Activated CD4-positive, alpha-beta T cell treated with anti-CD3 and anti-CD28 coated beads for 36 hours (primary cell): ENCODE data around the gene CARD19. TPM values are rescaled to one million over a fixed set of nuclear protein-coding genes. Genes with fewer than 3 reads are reported as not detected.
A peak's percentile ranks its signal among the peaks of the same experiment; 100 is the strongest.

Experiments
- ATAC-seq: fragments of 200-7000 bp; cut with Tn5 transposase; one replicate; pipeline ENCODE4 v1.10.0; 2021; ENCODE audit warnings: mild to moderate bottlenecking, moderate library complexity
- CTCF ChIA-PET: fragments of 350-600 bp; sonication (Branson Sonifier 250); formaldehyde crosslinking; loops from one replicate; lab custom pipeline; 2021; ENCODE audit warnings: antibody characterized with exemption; lab: Charles Lee
- POLR2A ChIA-PET: fragments of 350-600 bp; sonication (Branson Sonifier 250); formaldehyde crosslinking; loops from one replicate; lab custom pipeline; 2021; ENCODE audit warnings: antibody characterized with exemption, inconsistent platforms; lab: Charles Lee
- DNase-seq: peaks from one replicate; pipeline ENCODE4 v3.0.0-alpha.2; 2020
- H3K27ac Mint-ChIP-seq: one replicate; pipeline ENCODE4 v1.8.0; 2021; ENCODE audit warnings: mixed read lengths
- H3K27me3 Mint-ChIP-seq: one replicate; pipeline ENCODE4 v1.8.0; 2021; ENCODE audit warnings: mixed read lengths
- H3K36me3 Mint-ChIP-seq: one replicate; pipeline ENCODE4 v1.8.0; 2021; ENCODE audit warnings: low read depth, mixed read lengths
- H3K4me1 Mint-ChIP-seq: one replicate; pipeline ENCODE4 v1.8.0; 2021; ENCODE audit warnings: mixed read lengths
- H3K4me3 Mint-ChIP-seq: one replicate; pipeline ENCODE4 v1.8.0; 2021; ENCODE audit warnings: mild to moderate bottlenecking, moderate library complexity, mixed read lengths
- H3K9me3 Mint-ChIP-seq: one replicate; pipeline ENCODE4 v1.8.0; 2021; ENCODE audit warnings: low read depth, mixed read lengths
- intact Hi-C, 2 experiments: fragments of 100-400 bp; cut with DNase I in 1 of 2; cut with micrococcal nuclease in 1 of 2; formaldehyde crosslinking; loops; one replicate each; pipeline versions ENCODE4 v1.14.2 to v1.15.1; 2022 to 2024; cut with DNase I, micrococcal nuclease
- total RNA-seq, 2 experiments: library from RNA; stranded (reverse); gene quantifications; one replicate each; pipeline ENCODE4 v1.2.3, GENCODE V29; 2021

CARD19 gene
- total RNA-seq, 2 experiments from 2014 or later, result 39.6 to 44.4 TPM

- Mint-ChIP-seq H3K4me3 (no peak overlapping the region), H3K4me1 (peaks cover 28% of the 10 kb centered on the region), H3K36me3 (peaks cover 32% of the 10 kb centered on the region), H3K27ac (no peak overlapping the region), H3K27me3 (no peaks in the 10 kb centered on the region), H3K9me3 (no peaks in the 10 kb centered on the region)
- ChIA-PET POLR2A (no interaction called here), CTCF (interaction anchor here (0.6 kb wide), 1 partner anchor 13 kb away, joined by 3 read pairs; no protein-coding TSS in a partner anchor)
- ATAC-seq (no peak), DNase-seq (peak; percentile 6)
- intact Hi-C loops, result no loop called here
These were observed 25.6 kb downstream of the CARD19 start for GRCh38 chr9:93121316-93122241.

GRCh38 chr9:93122721-93123221 lies 26.8 kb downstream of the CARD19 start:
- Mint-ChIP-seq H3K27ac (no peak overlapping the region), H3K36me3 (peaks cover 32% of the 10 kb centered on the region), H3K27me3 (no peaks in the 10 kb centered on the region), H3K9me3 (no peaks in the 10 kb centered on the region), H3K4me3 (no peak overlapping the region), H3K4me1 (peaks cover 40% of the 10 kb centered on the region)
- ChIA-PET POLR2A (interaction anchor here (0.6 kb wide), 1 partner anchor 66 kb away, joined by 4 read pairs; no protein-coding TSS in a partner anchor), CTCF (interaction anchor here (0.7 to 0.8 kb wide), 2 partner anchors 18 to 140 kb away, joined by 3 to 4 read pairs; no protein-coding TSS in a partner anchor)
- no peak for DNase-seq
- intact Hi-C loops, result no loop called here
- no peak for ATAC-seq

GRCh38 chr9:93123561-93124283 lies 27.7 kb downstream of the CARD19 start:
- intact Hi-C loops, result no loop called here
- Mint-ChIP-seq H3K27ac (no peak overlapping the region), H3K36me3 (peaks cover 32% of the 10 kb centered on the region), H3K27me3 (no peaks in the 10 kb centered on the region), H3K4me3 (no peak overlapping the region), H3K9me3 (no peaks in the 10 kb centered on the region), H3K4me1 (peaks cover 49% of the 10 kb centered on the region)
- ATAC-seq (no peak), DNase-seq (no peak)
- CTCF ChIA-PET, result interaction anchor here (0.8 to 0.9 kb wide), 2 partner anchors 19 to 120 kb away, joined by 3 read pairs; no protein-coding TSS in a partner anchor
- POLR2A ChIA-PET, result no interaction called here

- Mint-ChIP-seq H3K36me3 (peaks cover 31% of the 10 kb centered on the region), H3K9me3 (no peaks in the 10 kb centered on the region), H3K4me1 (peaks cover 48% of the 10 kb centered on the region), H3K27ac (no peak overlapping the region), H3K4me3 (no peak overlapping the region), H3K27me3 (no peaks in the 10 kb centered on the region)
- intact Hi-C loops, result no loop called here
- ChIA-PET CTCF (no interaction called here), POLR2A (no interaction called here)
- ATAC-seq (no peak), DNase-seq (peak; percentile 5)
These were observed 28.8 kb downstream of the CARD19 start for GRCh38 chr9:93124793-93125192.

GRCh38 chr9:93125331-93125894 lies 29.4 kb downstream of the CARD19 start:
- peaks cover 25% of the 10 kb centered on the region for H3K36me3 Mint-ChIP-seq
- no peaks in the 10 kb centered on the region for H3K9me3 Mint-ChIP-seq
- no peaks in the 10 kb centered on the region for H3K27me3 Mint-ChIP-seq
- H3K4me1 Mint-ChIP-seq, result peaks cover 44% of the 10 kb centered on the region
- POLR2A ChIA-PET, result no interaction called here
- CTCF ChIA-PET, result interaction anchor here (0.6 to 1.3 kb wide), 5 partner anchors 10 to 164 kb away, joined by 3 to 6 read pairs (median 3); no protein-coding TSS in a partner anchor
- intact Hi-C loops, result no loop called here
- H3K4me3 Mint-ChIP-seq, result no peak overlapping the region
- ATAC-seq (no peak), DNase-seq (peak; percentile 1)
- H3K27ac Mint-ChIP-seq, result peak overlapping the region; percentile 55

- intact Hi-C loops, result no loop called here
- no peaks in the 10 kb centered on the region for H3K9me3 Mint-ChIP-seq
- DNase-seq (no peak), ATAC-seq (no peak)
- CTCF ChIA-PET, result interaction anchor here (0.6 to 1.3 kb wide), 6 partner anchors 9 to 165 kb away, joined by 3 to 6 read pairs (median 3); no protein-coding TSS in a partner anchor
- H3K4me1 Mint-ChIP-seq, result peaks cover 48% of the 10 kb centered on the region
- peak overlapping the region; percentile 83 for H3K27ac Mint-ChIP-seq
- H3K36me3 Mint-ChIP-seq, result peaks cover 26% of the 10 kb centered on the region
- H3K27me3 Mint-ChIP-seq, result no peaks in the 10 kb centered on the region
- POLR2A ChIA-PET, result no interaction called here
- no peak overlapping the region for H3K4me3 Mint-ChIP-seq
These were observed 30.2 kb downstream of the CARD19 start for GRCh38 chr9:93126151-93126781.

GRCh38 chr9:93126825-93127368 lies 30.9 kb downstream of the CARD19 start:
- ATAC-seq, result peak; percentile 59
- intact Hi-C loops, result no loop called here
- H3K36me3 Mint-ChIP-seq, result peaks cover 31% of the 10 kb centered on the region
- peak overlapping the region; percentile 83 for H3K27ac Mint-ChIP-seq
- no peaks in the 10 kb centered on the region for H3K27me3 Mint-ChIP-seq
- ChIA-PET CTCF (interaction anchor here (0.7 to 1.3 kb wide), 2 partner anchors 35 to 135 kb away, joined by 3 read pairs; no protein-coding TSS in a partner anchor), POLR2A (no interaction called here)
- H3K9me3 Mint-ChIP-seq, result no peaks in the 10 kb centered on the region
- peaks cover 54% of the 10 kb centered on the region for H3K4me1 Mint-ChIP-seq
- peak overlapping the region; percentile 51 for H3K4me3 Mint-ChIP-seq
- peak; percentile 58 for DNase-seq

- Mint-ChIP-seq H3K27ac (peak overlapping the region; percentile 83), H3K27me3 (no peaks in the 10 kb centered on the region), H3K4me3 (peak overlapping the region; percentile 51), H3K36me3 (peaks cover 33% of the 10 kb centered on the region), H3K4me1 (peaks cover 60% of the 10 kb centered on the region), H3K9me3 (no peaks in the 10 kb centered on the region)
- intact Hi-C loops, result no loop called here
- DNase-seq (no peak), ATAC-seq (no peak)
- CTCF ChIA-PET, result interaction anchor here (1.0 kb wide), 1 partner anchor 34 kb away, joined by 3 read pairs; no protein-coding TSS in a partner anchor
- POLR2A ChIA-PET, result no interaction called here
These were observed 31.4 kb downstream of the CARD19 start for GRCh38 chr9:93127395-93127911.

- CTCF ChIA-PET, result interaction anchor here (1.0 kb wide), 1 partner anchor 35 kb away, joined by 3 read pairs; no protein-coding TSS in a partner anchor
- peaks cover 67% of the 10 kb centered on the region for H3K4me1 Mint-ChIP-seq
- no peak overlapping the region for H3K4me3 Mint-ChIP-seq
- H3K9me3 Mint-ChIP-seq, result no peaks in the 10 kb centered on the region
- ATAC-seq, result no peak
- intact Hi-C loops, result no loop called here
- H3K27me3 Mint-ChIP-seq, result no peaks in the 10 kb centered on the region
- H3K27ac Mint-ChIP-seq, result peak overlapping the region; percentile 59
- H3K36me3 Mint-ChIP-seq, result peaks cover 37% of the 10 kb centered on the region
- DNase-seq, result no peak
- POLR2A ChIA-PET, result no interaction called here
These were observed 32.1 kb downstream of the CARD19 start for GRCh38 chr9:93128011-93128714.
